HG02759 (cell line): ENCODE measurements around the gene TSPYL4.
A peak's percentile ranks its signal among the peaks of the same experiment; 100 is the strongest.
"Not testable (repeated sequence)": the region's sequence is repeated elsewhere in the genome, so short reads cannot be mapped to it uniquely, and the experiment has no call there.

Source experiments
- ATAC-seq: cut with Tn5 transposase; IDR thresholded peaks from one replicate; pipeline ENCODE4 v1.9.1; 2021; ENCODE audit warnings: mild to moderate bottlenecking, moderate library complexity; ENCODE audit not compliant: unreplicated experiment

The TSPYL4 gene

GRCh38 chr6:116253505-116254296, at the start of gene TSPYL4:
Gene TSPYL4, minus strand, starts transcription at chr6:116254075. Its CDS starts 67 bp downstream, at chr6:116254008.
- ATAC-seq, result peak; percentile 99

- ATAC-seq, result no peak
These were observed 47.2 kb upstream of the TSPYL4 start for GRCh38 chr6:116301104-116301503.

- ATAC-seq, result no peak
These were observed 46.7 kb upstream of the TSPYL4 start for GRCh38 chr6:116300566-116300965.

- ATAC-seq, result no peak
These were observed 45.1 kb upstream of the TSPYL4 start for GRCh38 chr6:116298973-116299372.

- ATAC-seq, result no peak
These were observed 44.4 kb upstream of the TSPYL4 start for GRCh38 chr6:116298273-116298672.

GRCh38 chr6:116292553-116292952, 38.7 kb upstream of the TSPYL4 start:
- no peak for ATAC-seq

GRCh38 chr6:116291701-116292396, 38.0 kb upstream of the TSPYL4 start:
- ATAC-seq, result no peak

GRCh38 chr6:116290799-116291198, 36.9 kb upstream of the TSPYL4 start:
- ATAC-seq, result no peak

- ATAC-seq, result no peak
These were observed 36.0 kb upstream of the TSPYL4 start for GRCh38 chr6:116289876-116290275.

GRCh38 chr6:116287689-116288282, 33.9 kb upstream of the TSPYL4 start:
- no peak for ATAC-seq

GRCh38 chr6:116286773-116287358, 33.0 kb upstream of the TSPYL4 start:
- no peak for ATAC-seq

GRCh38 chr6:116284984-116285383, 31.1 kb upstream of the TSPYL4 start:
- ATAC-seq, result not testable (repeated sequence)

GRCh38 chr6:116283191-116283590, 29.3 kb upstream of the TSPYL4 start:
- no peak for ATAC-seq

GRCh38 chr6:116282698-116283097, 28.8 kb upstream of the TSPYL4 start:
- no peak for ATAC-seq

- no peak for ATAC-seq
These were observed 27.1 kb upstream of the TSPYL4 start for GRCh38 chr6:116280933-116281316.

- ATAC-seq, result no peak
These were observed 26.5 kb upstream of the TSPYL4 start for GRCh38 chr6:116280161-116280932.

- peak; percentile 95 for ATAC-seq
These were observed 25.6 kb upstream of the TSPYL4 start, which contains the start of gene TSPYL1 for GRCh38 chr6:116279232-116280160. Gene TSPYL1, minus strand, starts transcription at chr6:116279930. Its CDS starts 100 bp downstream, at chr6:116279830.

GRCh38 chr6:116278854-116279231, 25.0 kb upstream of the TSPYL4 start:
- peak; percentile 2 for ATAC-seq

- ATAC-seq, result no peak
These were observed 24.6 kb upstream of the TSPYL4 start for GRCh38 chr6:116278481-116278829.

- no peak for ATAC-seq
These were observed 23.2 kb upstream of the TSPYL4 start for GRCh38 chr6:116277124-116277523.
